SK-N-SH treated with all-trans-retinoic acid at 6 μM for 48 hours (cell line): ENCODE measurements around the gene APBA2.
"Not testable (repeated sequence)": the region's sequence is repeated elsewhere in the genome, so short reads cannot be mapped to it uniquely, and the experiment has no call there.

ENCODE experiments used
- ESRRG ChIP-seq: fragments of 250-450 bp; sonication (Bioruptor Pico); IDR thresholded peaks from 2 replicates; pipeline ENCODE4 v1.6.1; 2021; ENCODE audit warnings: mild to moderate bottlenecking
- ZFP3 ChIP-seq: fragments of 250-450 bp; sonication (Bioruptor Pico); IDR thresholded peaks from 2 replicates; pipeline ENCODE4 v1.5.0; 2020; ENCODE audit warnings: mild to moderate bottlenecking, moderate library complexity
- TF ChIP-seq, protein P1 (sequence below): fragments of 250-450 bp; sonication (Bioruptor Pico); IDR thresholded peaks from 2 replicates; pipeline ENCODE4 v1.8.0; 2020; ENCODE audit warnings: mild to moderate bottlenecking, moderate library complexity, borderline replicate concordance

DNA sequence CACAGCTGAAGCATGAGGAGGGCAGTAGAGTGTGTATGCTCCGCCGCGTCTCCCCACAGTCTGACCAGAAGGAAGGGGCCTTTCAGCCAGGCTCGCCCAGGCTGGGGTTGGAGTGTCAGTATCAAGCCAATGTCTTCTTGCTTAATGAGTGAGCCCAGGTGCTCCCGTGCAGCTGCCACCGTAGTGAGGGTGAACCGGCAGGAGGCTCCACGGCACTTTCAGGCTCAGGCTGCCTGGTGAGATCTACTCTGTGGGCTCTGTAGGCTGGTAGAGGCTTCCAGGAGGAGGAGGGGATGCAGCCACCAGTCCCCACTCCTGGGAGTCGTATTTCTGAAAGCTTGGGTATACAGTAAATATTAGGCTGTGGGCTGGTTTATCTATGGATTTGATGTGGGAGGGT lies 45.5 kb upstream of the APBA2 start:
- not testable (repeated sequence) for TF ChIP-seq ESRRG, ZFP3 (CRISPR knock-in tag)
- TF ChIP-seq, protein P1, sequence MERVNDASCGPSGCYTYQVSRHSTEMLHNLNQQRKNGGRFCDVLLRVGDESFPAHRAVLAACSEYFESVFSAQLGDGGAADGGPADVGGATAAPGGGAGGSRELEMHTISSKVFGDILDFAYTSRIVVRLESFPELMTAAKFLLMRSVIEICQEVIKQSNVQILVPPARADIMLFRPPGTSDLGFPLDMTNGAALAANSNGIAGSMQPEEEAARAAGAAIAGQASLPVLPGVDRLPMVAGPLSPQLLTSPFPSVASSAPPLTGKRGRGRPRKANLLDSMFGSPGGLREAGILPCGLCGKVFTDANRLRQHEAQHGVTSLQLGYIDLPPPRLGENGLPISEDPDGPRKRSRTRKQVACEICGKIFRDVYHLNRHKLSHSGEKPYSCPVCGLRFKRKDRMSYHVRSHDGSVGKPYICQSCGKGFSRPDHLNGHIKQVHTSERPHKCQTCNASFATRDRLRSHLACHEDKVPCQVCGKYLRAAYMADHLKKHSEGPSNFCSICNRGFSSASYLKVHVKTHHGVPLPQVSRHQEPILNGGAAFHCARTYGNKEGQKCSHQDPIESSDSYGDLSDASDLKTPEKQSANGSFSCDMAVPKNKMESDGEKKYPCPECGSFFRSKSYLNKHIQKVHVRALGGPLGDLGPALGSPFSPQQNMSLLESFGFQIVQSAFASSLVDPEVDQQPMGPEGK (CRISPR knock-in tag): not testable (repeated sequence)
